GM23338 (cell line): ENCODE data around the gene C14orf180. TPM values are rescaled to one million over a fixed set of nuclear protein-coding genes. Genes with fewer than 3 reads are reported as not detected.

Experiments used
- ATAC-seq: fragments of 200-7000 bp; cut with Tn5 transposase; 3 replicates; pipeline ENCODE4 v1.9.1; 2020
- DNase-seq: peaks from one replicate; pipeline ENCODE4 v3.0.0-alpha.2; 2015; ENCODE audit warnings: low spot score
- H2AFZ ChIP-seq: fragments of 200-600 bp; sonication (generic); 2 replicates; pipeline ENCODE4 v1.8.0; 2016; ENCODE audit warnings: antibody characterized with exemption, mild to moderate bottlenecking, moderate library complexity
- H3F3A ChIP-seq: fragments of 200-600 bp; sonication (generic); replicated peaks from 2 replicates; pipeline ENCODE4 v1.8.0; 2017; ENCODE audit warnings: antibody characterized with exemption, mixed run types, low read depth
- H3K27ac ChIP-seq: fragments of 200-600 bp; sonication (generic); 2 replicates; pipeline ENCODE4 v1.6.1; 2016; ENCODE audit warnings: low read depth
- H3K27me3 ChIP-seq: fragments of 200-600 bp; sonication (generic); 2 replicates; pipeline ENCODE4 v1.8.0; 2016; ENCODE audit warnings: mild to moderate bottlenecking, mixed run types, moderate library complexity; ENCODE audit not compliant: insufficient read depth
- H3K36me3 ChIP-seq: fragments of 200-600 bp; sonication (generic); 2 replicates; pipeline ENCODE4 v1.8.0; 2016; ENCODE audit warnings: mild to moderate bottlenecking; ENCODE audit not compliant: insufficient read depth
- H3K4me1 ChIP-seq: fragments of 200-600 bp; sonication (generic); 2 replicates; pipeline ENCODE4 v1.8.0; 2016; ENCODE audit warnings: mild to moderate bottlenecking, moderate library complexity; ENCODE audit not compliant: insufficient read depth
- H3K4me2 ChIP-seq: fragments of 200-600 bp; sonication (generic); 2 replicates; pipeline ENCODE4 v1.7.1; 2017; ENCODE audit warnings: mixed run types
- H3K4me3 ChIP-seq: fragments of 200-600 bp; sonication (generic); 2 replicates; pipeline ENCODE4 v1.6.1; 2016; ENCODE audit warnings: mixed run types
- H3K79me2 ChIP-seq: fragments of 200-600 bp; sonication (generic); replicated peaks from 2 replicates; pipeline ENCODE4 v1.8.0; 2017; ENCODE audit warnings: mild to moderate bottlenecking; ENCODE audit not compliant: insufficient read depth
- H3K9me2 ChIP-seq: fragments of 200-600 bp; sonication (generic); 2 replicates; pipeline ENCODE4 v1.8.0; 2017; ENCODE audit not compliant: insufficient read depth
- H4K20me1 ChIP-seq: fragments of 200-600 bp; sonication (generic); replicated peaks from 2 replicates; pipeline ENCODE4 v1.8.0; 2017; ENCODE audit warnings: mild to moderate bottlenecking; ENCODE audit not compliant: insufficient read depth
- H3K27ac Mint-ChIP-seq: 2 replicates; pipeline ENCODE4 v1.8.0; 2020; ENCODE audit warnings: inconsistent platforms, mild to moderate bottlenecking, moderate library complexity, mixed read lengths
- H3K27me3 Mint-ChIP-seq: 3 replicates; pipeline ENCODE4 v1.8.0; 2022; ENCODE audit warnings: low read depth, mild to moderate bottlenecking, moderate library complexity, mixed read lengths, inconsistent platforms; ENCODE audit not compliant: insufficient read depth, poor library complexity
- H3K36me3 Mint-ChIP-seq: 3 replicates; pipeline ENCODE4 v1.8.0; 2021; ENCODE audit warnings: low read depth, mild to moderate bottlenecking, inconsistent platforms, moderate library complexity, mixed read lengths
- H3K4me1 Mint-ChIP-seq: 3 replicates; pipeline ENCODE4 v1.8.0; 2020; ENCODE audit warnings: mild to moderate bottlenecking, inconsistent platforms, mixed read lengths
- H3K4me3 Mint-ChIP-seq: 3 replicates; pipeline ENCODE4 v1.8.0; 2021; ENCODE audit warnings: moderate library complexity, mild to moderate bottlenecking, inconsistent platforms, mixed read lengths
- H3K9me3 Mint-ChIP-seq: 3 replicates; pipeline ENCODE4 v1.8.0; 2020; ENCODE audit warnings: moderate library complexity, mild to moderate bottlenecking, inconsistent platforms, mixed read lengths
- CREB1 ChIP-seq: fragments of 250-450 bp; sonication (Bioruptor Pico); IDR thresholded peaks from 2 replicates; pipeline ENCODE4 v1.5.0; 2020; ENCODE audit warnings: low read depth, mild to moderate bottlenecking, moderate library complexity
- CTCF ChIP-seq, 2 experiments: fragments of 200-600 bp in 1 of 2; sonication (generic) in 1 of 2; conservative IDR thresholded peaks; 2 replicates each; pipeline versions ENCODE4 v1.5.1 to v1.6.1; 2016 to 2017; ENCODE audit warnings: antibody characterized with exemption in 2 of 2, low read depth in 2 of 2, mild to moderate bottlenecking in 2 of 2, moderate library complexity in 1 of 2
- ETS1 ChIP-seq: IDR thresholded peaks from 2 replicates; pipeline ENCODE4 v1.6.1; 2016; ENCODE audit warnings: antibody characterized with exemption
- EZH2 ChIP-seq: fragments of 200-600 bp; sonication (generic); IDR thresholded peaks from one replicate; pipeline ENCODE4 v1.8.0; 2017; ENCODE audit warnings: antibody characterized with exemption, mild to moderate bottlenecking, low read depth; ENCODE audit not compliant: unreplicated experiment
- EZH2phosphoT487 ChIP-seq: fragments of 200-600 bp; sonication (generic); IDR thresholded peaks from one replicate; pipeline ENCODE4 v1.8.1; 2018; ENCODE audit warnings: antibody characterized with exemption; ENCODE audit not compliant: unreplicated experiment
- JUNB ChIP-seq: IDR thresholded peaks from one replicate; pipeline ENCODE4 v1.6.1; 2016; ENCODE audit warnings: antibody characterized with exemption; ENCODE audit not compliant: unreplicated experiment
- NANOG ChIP-seq: IDR thresholded peaks from 2 replicates; pipeline ENCODE4 v1.6.1; 2016; ENCODE audit warnings: antibody characterized with exemption, borderline replicate concordance
- POLR2AphosphoS5 ChIP-seq: IDR thresholded peaks from 2 replicates; pipeline ENCODE4 v1.6.1; 2016; ENCODE audit warnings: antibody characterized with exemption, low read depth
- REST ChIP-seq: IDR thresholded peaks from one replicate; pipeline ENCODE4 v1.6.1; 2018; ENCODE audit warnings: antibody characterized with exemption; ENCODE audit not compliant: unreplicated experiment
- STAT1 ChIP-seq: IDR thresholded peaks from one replicate; pipeline ENCODE4 v1.6.1; 2016; ENCODE audit warnings: antibody characterized with exemption; ENCODE audit not compliant: unreplicated experiment
- ZNF114 ChIP-seq: fragments of 250-450 bp; sonication (Bioruptor Pico); IDR thresholded peaks from 2 replicates; pipeline ENCODE4 v1.5.0; 2020; ENCODE audit warnings: mild to moderate bottlenecking, moderate library complexity
- ZNF331 ChIP-seq: fragments of 250-450 bp; sonication (Bioruptor Pico); IDR thresholded peaks from 2 replicates; pipeline ENCODE4 v1.5.0; 2020; ENCODE audit warnings: low read depth, mild to moderate bottlenecking, moderate library complexity
- ZNF462 ChIP-seq: fragments of 250-450 bp; sonication (Bioruptor Pico); IDR thresholded peaks from 2 replicates; pipeline ENCODE4 v1.5.0; 2020; ENCODE audit warnings: mild to moderate bottlenecking, moderate library complexity
- polyA plus RNA-seq: library from polyadenylated mRNA; unstranded; fragments of >200 nt; fragmentation: Nextera tagmentation; extraction: Ambion mirVana; gene quantifications from 2 replicates; pipeline ENCODE4 v1.2.1, GENCODE V29; 2016
- total RNA-seq: library from RNA; depleted of rRNA; stranded (reverse); fragments of >200 nt; shearing (Covaris generic); gene quantifications from 2 replicates; pipeline ENCODE4 v1.2.3, GENCODE V29; 2014

C14orf180 gene
- total and polyA plus RNA-seq, 2 experiments from 2014 or later = not detected

GRCh38 chr14:104553166-104554087, 26.1 kb upstream of the C14orf180 start:
- no peak overlapping the region for H2AFZ ChIP-seq
- Mint-ChIP-seq H3K36me3 (no peaks in the 10 kb centered on the region), H3K9me3 (no peaks in the 10 kb centered on the region), H3K4me3 (no peak overlapping the region), H3K27me3 (peaks cover 4% of the 10 kb centered on the region), H3K27ac (no peak overlapping the region), H3K4me1 (peaks cover 6% of the 10 kb centered on the region; the same call in 2 of the 3 replicates)
- no peak overlapping the region for H3K4me3 ChIP-seq
- TF ChIP-seq CREB1 (CRISPR knock-in tag) (no peak), JUNB (no peak), STAT1 (no peak), NANOG (no peak), REST (no peak), ZNF114 (no peak), POLR2AphosphoS5 (no peak), ZNF331 (CRISPR knock-in tag) (no peak), EZH2phosphoT487 (no peak), ETS1 (no peak), EZH2 (no peak), CTCF (conservative IDR thresholded peaks at IDR 0.05; ENCODE audit: low read depth in 2 of 2) (no peak), ZNF462 (no peak)
- H3K36me3 ChIP-seq = no peaks in the 10 kb centered on the region
- H3K79me2 ChIP-seq = no peaks in the 10 kb centered on the region
- no peaks in the 10 kb centered on the region for H3K9me2 ChIP-seq
- H3K4me2 ChIP-seq = no peak overlapping the region
- H3K27ac ChIP-seq = no peak overlapping the region
- H3K4me1 ChIP-seq = no peaks in the 10 kb centered on the region
- no peaks in the 10 kb centered on the region for H4K20me1 ChIP-seq
- DNase-seq = no peak
- H3F3A ChIP-seq = no peaks in the 10 kb centered on the region
- no peak for ATAC-seq
- no peaks in the 10 kb centered on the region for H3K27me3 ChIP-seq
